Adrenal gland (tissue), 5 donors: ENCODE data around the gene RGS3.

Source experiments
- CTCF ChIP-seq, 6 experiments: fragments of 450-650 bp in 4 of 6; fragments of 200-600 bp in 2 of 6; sonication (generic) in 1 of 6; IDR thresholded peaks; 1 replicate in 5 of 6; 2 replicates in 1 of 6; pipeline versions ENCODE4 v1.5.1 to v1.8.0; 2016 to 2021; ENCODE audit warnings: antibody characterized with exemption in 6 of 6, mild to moderate bottlenecking in 2 of 6, moderate library complexity in 1 of 6
- POLR2A ChIP-seq, 2 donors: fragments of 450-650 bp; IDR thresholded peaks; one replicate each; pipeline ENCODE4 v1.6.1; 2017; ENCODE audit warnings: antibody characterized with exemption in 2 of 2, mild to moderate bottlenecking in 2 of 2, moderate library complexity in 1 of 2
- donor health status: DM: no; HTN: no; CAD: no.

- TF ChIP-seq CTCF (IDR thresholded peaks at IDR 0.05) (no peak), POLR2A (IDR thresholded peaks at IDR 0.05) (no peak)
These were observed 35.4 kb upstream of the RGS3 start for GRCh38 chr9:113428062-113428615.
